Measurements from ENCODE around the gene SIGLEC11. TPM values are rescaled to one million over a fixed set of nuclear protein-coding genes. Genes with fewer than 3 reads are reported as not detected.
"Not testable (repeated sequence)": the region's sequence is repeated elsewhere in the genome, so short reads cannot be mapped to it uniquely, and the experiment has no call there.

SIGLEC11 gene
- total and polyA plus RNA-seq, 11 donors, result 0.22 to 3.0 (median 1.1) TPM; not detected in 2

- H3K9me3 ChIP-seq, result no peaks in the 10 kb centered on the region
- peaks cover 0 to 21% (median 14%) of the 10 kb centered on the region in 9 donors for H3K36me3 ChIP-seq
- DNase-seq (no peak), ATAC-seq (peak in 1 of 4 donors; percentile 6)
- no peak overlapping the region for H3K4me3 ChIP-seq
- intact Hi-C loops (cut with DNase I), result no loop called here
- 47 to 54% (median 50%) methylated on average over 12 of the region's 12 CpGs for WGBS, 4 donors
- peaks cover 0 to 44% (median 0%) of the 10 kb centered on the region in 12 donors for H3K4me1 ChIP-seq
- TF ChIP-seq CTCF (IDR thresholded peaks at IDR 0.05) (no peak), POLR2A (IDR thresholded peaks at IDR 0.05) (no peak)
- peaks cover 0 to 16% (median 8%) of the 10 kb centered on the region in 9 donors for H3K27me3 ChIP-seq
- H3K27ac ChIP-seq, result no peak overlapping the region
Observed at GRCh38 chr19:49971991-49972411, 11.0 kb upstream of the SIGLEC11 start.

DNA sequence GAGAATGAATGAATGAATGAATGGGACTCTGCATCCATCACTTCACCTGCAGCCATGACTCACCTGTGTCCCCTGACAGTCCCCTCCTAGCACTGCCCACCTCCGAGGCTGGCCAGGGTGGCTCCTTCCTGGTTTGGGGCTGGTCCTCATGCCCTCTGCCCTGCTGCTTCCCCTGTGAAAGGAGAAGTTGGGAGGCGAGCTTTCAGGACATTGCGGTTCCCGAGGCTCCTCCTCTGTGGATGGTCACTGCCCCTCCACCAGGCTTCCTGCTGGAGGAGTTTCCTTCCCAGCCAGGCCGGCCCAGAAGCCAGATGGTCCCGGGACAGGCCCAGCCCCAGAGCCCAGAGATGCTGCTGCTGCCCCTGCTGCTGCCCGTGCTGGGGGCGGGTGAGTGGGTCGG is 8.4 kb upstream of the SIGLEC11 start:
- ATAC-seq (peak in 3 of 4 donors; percentile 63 to 70 (median 69)), DNase-seq (peak in 1 of 5 donors; percentile 51)
- H3K4me3 ChIP-seq; H3K36me3 ChIP-seq; H3K27ac ChIP-seq; intact Hi-C loops (cut with DNase I); H3K9me3 ChIP-seq: not testable (repeated sequence)
- Histone ChIP-seq H3K27me3 (peaks cover 0 to 16% (median 8%) of the 10 kb centered on the region in 9 donors), H3K4me1 (peaks cover 0 to 57% (median 0%) of the 10 kb centered on the region in 12 donors)
- WGBS, 4 donors, result 18 to 34% (median 20%) methylated on average over 1 to 5 of the region's 9 CpGs

GRCh38 chr19:49968279-49968922 is 7.4 kb upstream of the SIGLEC11 start:
- TF ChIP-seq POLR2A (IDR thresholded peaks at IDR 0.05) (no peak), CTCF (IDR thresholded peaks at IDR 0.05) (no peak)
- intact Hi-C loops (cut with DNase I), result no loop called here
- ATAC-seq (peak in 1 of 4 donors; percentile 13), DNase-seq (no peak)
- H3K9me3 ChIP-seq, result no peaks in the 10 kb centered on the region
- H3K27ac ChIP-seq, result peak overlapping the region in 1 of 12 donors; percentile 61
- 73 to 85% (median 83%) methylated on average over 5 of the region's 5 CpGs for WGBS, 4 donors
- H3K36me3 ChIP-seq, result no peaks in the 10 kb centered on the region
- peaks cover 0 to 16% (median 8%) of the 10 kb centered on the region in 9 donors for H3K27me3 ChIP-seq
- H3K4me1 ChIP-seq, result peaks cover 0 to 48% (median 0%) of the 10 kb centered on the region in 12 donors
- no peak overlapping the region for H3K4me3 ChIP-seq

DNA sequence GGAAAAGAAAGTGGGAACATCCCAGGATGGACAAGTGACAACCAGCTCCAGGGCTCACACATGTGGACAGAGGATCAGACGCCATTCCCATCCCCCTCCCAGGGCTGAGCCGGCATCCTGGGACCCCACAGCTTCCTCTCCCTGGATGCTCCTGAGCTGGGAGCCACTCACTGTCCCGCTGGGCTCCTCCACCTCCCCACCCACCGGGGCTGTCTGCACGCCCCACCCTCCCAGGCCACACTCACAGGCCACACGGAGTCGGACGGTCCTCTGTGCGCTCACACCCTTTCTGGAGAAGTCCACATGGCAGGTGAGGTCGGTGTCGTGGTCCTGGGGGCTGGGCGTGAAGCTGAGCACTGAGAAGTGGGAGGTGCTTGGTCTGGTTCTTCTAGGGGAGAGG is 1.1 kb downstream of the SIGLEC11 start:
- WGBS, 4 donors, result 25 to 55% methylated on average over 2 of the region's 12 CpGs; no CpG with 5 or more reads in 2 of the 4 donors
- DNase-seq; H3K27ac ChIP-seq; intact Hi-C loops (cut with DNase I); H3K36me3 ChIP-seq; H3K9me3 ChIP-seq; H3K4me3 ChIP-seq: not testable (repeated sequence)
- H3K27me3 ChIP-seq, result peaks cover 0 to 11% (median 0%) of the 10 kb centered on the region in 9 donors
- peak in 1 of 4 donors; percentile 25 for ATAC-seq
- peaks cover 0 to 19% (median under 1%) of the 10 kb centered on the region in 12 donors for H3K4me1 ChIP-seq

- intact Hi-C loops (cut with DNase I); H3K9me3 ChIP-seq; DNase-seq; ATAC-seq; H3K36me3 ChIP-seq; H3K27ac ChIP-seq; H3K4me3 ChIP-seq: not testable (repeated sequence)
- 58 to 67% (median 63%) methylated on average over 12 to 13 of the region's 13 CpGs for WGBS, 4 donors
- Histone ChIP-seq H3K27me3 (peaks cover 0 to 11% (median 0%) of the 10 kb centered on the region in 9 donors), H3K4me1 (peaks cover 0 to 32% (median 5%) of the 10 kb centered on the region in 12 donors)
Observed at GRCh38 chr19:49958596-49958995, 2.4 kb downstream of the SIGLEC11 start.

DNA sequence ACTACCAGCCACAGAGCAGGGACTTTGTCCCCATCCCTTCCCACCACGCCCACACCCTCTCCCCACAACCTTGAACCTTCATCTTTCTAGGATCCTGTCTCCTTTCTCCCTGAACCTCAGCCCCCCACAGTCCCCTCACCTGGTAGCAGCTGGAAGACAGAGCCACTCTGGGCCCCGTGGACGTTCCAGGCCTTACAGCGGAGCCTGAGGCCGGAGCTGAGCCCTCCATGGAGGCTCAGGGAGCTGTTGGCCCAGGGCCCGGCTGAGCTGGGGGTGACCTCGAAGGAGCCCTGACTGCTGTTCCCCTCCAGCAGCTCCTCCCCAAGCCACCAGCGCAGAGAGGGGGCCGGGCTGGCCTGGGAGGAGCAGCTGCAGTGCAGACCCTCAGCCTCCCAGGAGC is 2.8 kb downstream of the SIGLEC11 start:
- H3K9me3 ChIP-seq; H3K36me3 ChIP-seq; H3K4me3 ChIP-seq; intact Hi-C loops (cut with DNase I); H3K27ac ChIP-seq; DNase-seq; ATAC-seq: not testable (repeated sequence)
- 56 to 61% (median 61%) methylated on average over 7 to 9 of the region's 9 CpGs for WGBS, 4 donors
- Histone ChIP-seq H3K4me1 (peaks cover 0 to 35% (median 5%) of the 10 kb centered on the region in 12 donors), H3K27me3 (peaks cover 0 to 11% (median 0%) of the 10 kb centered on the region in 9 donors)

All from heart left ventricle (tissue), 16 donors.